ENCODE data around the gene ARL13B.

DNA sequence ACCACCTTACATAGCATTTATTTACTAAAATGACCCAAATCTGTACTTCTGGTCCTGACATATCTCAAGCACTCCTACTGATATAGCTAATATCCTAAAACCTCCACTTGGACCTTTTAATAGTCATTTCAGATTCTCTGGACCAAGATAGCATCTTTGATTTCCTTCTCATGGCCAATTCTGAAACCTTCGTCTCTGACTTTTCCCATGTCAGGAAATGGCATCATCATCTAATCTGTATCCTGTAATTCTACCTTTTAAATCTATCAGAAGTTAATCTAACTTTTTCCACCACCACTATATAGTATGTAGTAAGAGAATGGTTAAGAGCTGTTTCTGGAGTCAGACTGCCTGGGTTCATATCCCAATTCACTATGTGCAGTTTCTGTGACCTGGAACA is 32.2 kb downstream of the ARL13B start:
- TF ChIP-seq, protein P1, sequence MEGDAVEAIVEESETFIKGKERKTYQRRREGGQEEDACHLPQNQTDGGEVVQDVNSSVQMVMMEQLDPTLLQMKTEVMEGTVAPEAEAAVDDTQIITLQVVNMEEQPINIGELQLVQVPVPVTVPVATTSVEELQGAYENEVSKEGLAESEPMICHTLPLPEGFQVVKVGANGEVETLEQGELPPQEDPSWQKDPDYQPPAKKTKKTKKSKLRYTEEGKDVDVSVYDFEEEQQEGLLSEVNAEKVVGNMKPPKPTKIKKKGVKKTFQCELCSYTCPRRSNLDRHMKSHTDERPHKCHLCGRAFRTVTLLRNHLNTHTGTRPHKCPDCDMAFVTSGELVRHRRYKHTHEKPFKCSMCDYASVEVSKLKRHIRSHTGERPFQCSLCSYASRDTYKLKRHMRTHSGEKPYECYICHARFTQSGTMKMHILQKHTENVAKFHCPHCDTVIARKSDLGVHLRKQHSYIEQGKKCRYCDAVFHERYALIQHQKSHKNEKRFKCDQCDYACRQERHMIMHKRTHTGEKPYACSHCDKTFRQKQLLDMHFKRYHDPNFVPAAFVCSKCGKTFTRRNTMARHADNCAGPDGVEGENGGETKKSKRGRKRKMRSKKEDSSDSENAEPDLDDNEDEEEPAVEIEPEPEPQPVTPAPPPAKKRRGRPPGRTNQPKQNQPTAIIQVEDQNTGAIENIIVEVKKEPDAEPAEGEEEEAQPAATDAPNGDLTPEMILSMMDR (IDR thresholded peaks at IDR 0.05) = no peak
- TF ChIP-seq POLR2A (IDR thresholded peaks at IDR 0.05) = no peak

All from ovary (tissue), 3 donors.